Aorta (tissue), 5 donors: ENCODE measurements around the gene MDP1. TPM values are rescaled to one million over a fixed set of nuclear protein-coding genes. Genes with fewer than 3 reads are reported as not detected.
"Not testable (repeated sequence)": the region's sequence is repeated elsewhere in the genome, so short reads cannot be mapped to it uniquely, and the experiment has no call there.

Experiments
- ATAC-seq: fragments of 200-7000 bp; cut with Tn5 transposase; one replicate; pipeline ENCODE4 v1.9.1; 2022; ENCODE audit warnings: moderate library complexity; ENCODE audit not compliant: low FRiP score
- DNase-seq, 2 donors: peaks; one replicate each; pipeline ENCODE4 v3.0.0-alpha.2; 2020
- H3K27ac ChIP-seq, 2 donors: one replicate each; pipeline ENCODE4 v1.5.1; 2013; ENCODE audit warnings: low read length in 2 of 2, mild to moderate bottlenecking in 2 of 2, moderate library complexity in 2 of 2, control low read depth in 1 of 2, inconsistent platforms in 1 of 2, low read depth in 1 of 2
- H3K27me3 ChIP-seq, 2 donors: one replicate each; pipeline ENCODE4 v1.6.1; 2013; ENCODE audit warnings: control low read depth in 1 of 2, low read length in 1 of 2, mild to moderate bottlenecking in 1 of 2, moderate library complexity in 1 of 2; ENCODE audit not compliant: insufficient read depth in 2 of 2, control insufficient read depth in 1 of 2
- H3K36me3 ChIP-seq, 2 donors: one replicate each; pipeline ENCODE4 v1.6.1; 2013; ENCODE audit warnings: control low read depth in 1 of 2, low read length in 1 of 2, mild to moderate bottlenecking in 1 of 2; ENCODE audit not compliant: insufficient read depth in 2 of 2, control insufficient read depth in 1 of 2
- H3K4me1 ChIP-seq, 2 donors: one replicate each; pipeline ENCODE4 v1.6.1; 2013; ENCODE audit warnings: low read length in 2 of 2, control low read depth in 1 of 2, mild to moderate bottlenecking in 1 of 2, moderate library complexity in 1 of 2; ENCODE audit not compliant: insufficient read depth in 2 of 2, control insufficient read depth in 1 of 2
- H3K4me3 ChIP-seq, 2 donors: one replicate each; pipeline ENCODE4 v1.5.1; 2013; ENCODE audit warnings: low read length in 2 of 2, control low read depth in 1 of 2, mild to moderate bottlenecking in 1 of 2
- H3K9me3 ChIP-seq: one replicate; pipeline ENCODE4 v1.6.1; 2013; ENCODE audit warnings: mild to moderate bottlenecking, low read length; ENCODE audit not compliant: control insufficient read depth
- WGBS, 2 donors: extraction: QIAGEN DNeasy Blood & Tissue Kit; methylation state at CpG; one replicate each; pipeline ENCODE4 v1.1.7; 2013; 5-methylcytosine and 5-hydroxymethylcytosine counted together
- intact Hi-C, 2 donors: fragments of 100-400 bp; cut with DNase I; formaldehyde crosslinking; loops; one replicate each; pipeline versions ENCODE4 v1.14.2 to v1.15.0; 2022
- polyA plus RNA-seq, 2 donors: library from polyadenylated mRNA; stranded (reverse); fragments of 200-250 nt; gene quantifications; one replicate each; pipeline ENCODE4 v1.2.3, GENCODE V29; 2013
- total RNA-seq, 2 donors: library from RNA; stranded (reverse); fragmentation: NEBNext Ultra II Directional; extraction: Animal tissue kit (Norgen Biotek cat#: 25700); gene quantifications; one replicate each; pipeline ENCODE4 v1.2.1, GENCODE V29; 2021
- donor health status: healthy with polysubstance abuse.
- donor health status: Bipolar disorder and iron deficiency.
- donor health status: DM: no; HTN: no; CAD: no.
- donor health status: DM: no; HTN: no; CAD: no.
- donor health status: DM: yes; HTN: yes; CAD: no.

The MDP1 gene
- total and polyA plus RNA-seq, 4 donors: 15.2 to 49.6 (median 29.1) TPM

DNA sequence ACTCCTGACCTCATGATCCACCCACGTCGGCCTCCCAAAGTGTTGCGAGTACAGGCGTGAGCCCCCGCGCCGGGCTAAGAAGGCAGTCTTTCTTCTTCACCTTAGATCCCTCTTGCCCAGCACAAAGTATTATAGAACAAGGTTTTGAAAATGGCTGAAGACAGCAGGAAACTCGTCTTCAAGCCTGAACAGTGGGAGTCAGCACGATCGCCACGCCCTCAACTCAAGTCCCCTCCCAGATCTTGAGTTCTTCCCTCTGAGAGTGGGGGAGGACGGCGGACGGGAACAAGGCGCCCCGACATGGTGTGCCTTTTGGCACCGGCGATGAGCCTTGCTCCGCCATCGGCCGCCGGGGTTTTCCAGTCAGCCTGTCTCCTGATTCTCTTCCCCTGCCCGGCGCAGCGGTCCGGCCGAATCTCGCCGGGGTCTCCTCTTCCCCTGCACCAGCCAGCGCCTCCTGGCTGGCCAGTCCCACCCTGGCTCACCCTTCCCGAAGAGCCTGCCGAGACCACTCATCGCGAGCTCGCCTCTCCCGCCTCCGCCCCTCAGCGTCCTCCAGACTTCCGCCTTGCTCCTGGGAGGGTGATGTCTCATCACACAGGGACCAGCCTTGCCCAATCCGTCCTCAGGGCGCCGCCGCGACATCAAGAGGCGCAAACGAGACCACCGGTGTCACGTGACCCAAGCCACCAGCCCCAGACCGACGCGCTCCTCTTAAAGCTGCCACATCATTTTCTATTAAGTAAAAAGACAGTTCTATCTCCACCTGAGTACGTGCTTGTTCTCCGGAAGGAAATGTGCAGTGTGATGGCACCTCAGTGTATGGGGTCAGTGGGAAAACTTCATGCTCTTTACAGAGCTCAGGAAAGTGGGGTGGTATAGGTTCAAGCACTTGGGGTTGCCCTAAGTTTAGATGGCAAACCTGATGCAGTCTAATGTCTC lies 2.7 kb downstream of the MDP1 start, which contains the start of gene CHMP4A:
Gene CHMP4A (minus strand): TSS at position 565 of the 942 bp plus-strand sequence. CDS start 49 bp downstream, at position 516.
- peak within 1 kb of the TSS; percentile 29 to 93 for H3K27ac ChIP-seq
- H3K4me1 ChIP-seq: no peaks in the 10 kb centered on the region
- 0 to 1% methylated on average over 53 of the region's 53 CpGs for WGBS, 2 donors
- ATAC-seq (peak; percentile 95), DNase-seq (peak; percentile 99)
- H3K9me3 ChIP-seq: no peaks in the 10 kb centered on the region
- H3K27me3 ChIP-seq: no peaks in the 10 kb centered on the region
- peak within 1 kb of the TSS; percentile 46 to 62 for H3K4me3 ChIP-seq
- H3K36me3 ChIP-seq: peaks cover 0 to 3% of the 10 kb centered on the region in 2 donors
- intact Hi-C loops: no loop called here

DNA sequence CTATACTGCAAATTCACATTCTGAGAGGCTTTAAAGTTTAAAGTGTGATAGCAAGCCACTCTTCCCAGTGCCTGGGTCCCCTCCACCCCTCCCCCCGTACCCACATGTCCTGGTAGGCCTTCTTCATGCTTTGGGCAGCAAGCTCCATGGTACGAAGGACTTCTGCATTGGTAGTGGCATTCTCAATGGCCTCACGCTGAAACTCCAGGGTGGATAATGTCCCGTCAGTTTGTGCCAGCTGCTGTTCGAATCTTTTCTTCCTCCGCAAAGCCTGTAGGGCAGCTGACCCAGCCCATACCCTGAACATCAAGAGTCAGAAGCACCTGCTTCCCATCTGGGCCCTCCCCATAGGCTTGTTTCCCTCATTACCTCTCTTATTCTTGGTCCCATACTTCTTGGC lies 4.6 kb downstream of the MDP1 start:
- intact Hi-C loops: no loop called here
- H3K4me1 ChIP-seq: no peaks in the 10 kb centered on the region
- WGBS, 2 donors: 86 to 91% methylated on average over 6 of the region's 6 CpGs
- no peak overlapping the region for H3K27ac ChIP-seq
- no peak overlapping the region for H3K4me3 ChIP-seq
- no peaks in the 10 kb centered on the region for H3K27me3 ChIP-seq
- DNase-seq: no peak
- H3K36me3 ChIP-seq: peaks cover 0 to 3% of the 10 kb centered on the region in 2 donors
- H3K9me3 ChIP-seq: no peaks in the 10 kb centered on the region
- no peak for ATAC-seq

DNA sequence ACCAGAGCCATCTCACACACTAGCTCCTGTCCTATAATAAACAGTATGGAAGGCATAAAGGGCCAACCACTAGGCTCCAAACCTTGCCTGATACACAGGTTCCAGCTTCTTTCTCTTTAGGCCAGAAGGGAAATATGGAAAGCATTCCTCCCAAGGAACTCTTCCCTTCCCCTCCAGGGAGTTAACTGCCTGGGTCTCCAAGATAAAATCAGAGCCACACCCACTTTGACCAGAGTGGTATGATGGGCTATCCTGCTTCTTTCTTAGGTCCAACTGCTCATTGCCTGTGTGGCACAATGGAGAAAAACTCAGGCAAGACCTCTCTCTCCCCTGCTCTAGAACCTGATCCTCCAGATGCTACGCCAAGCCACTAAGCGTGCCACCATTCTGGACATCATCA lies 8.2 kb downstream of the MDP1 start:
- 97 to 98% methylated on average over 2 of the region's 2 CpGs for WGBS, 2 donors
- DNase-seq (no peak), ATAC-seq (no peak)
- no peaks in the 10 kb centered on the region for H3K4me1 ChIP-seq
- no peaks in the 10 kb centered on the region for H3K9me3 ChIP-seq
- H3K27me3 ChIP-seq: no peaks in the 10 kb centered on the region
- no peak overlapping the region for H3K4me3 ChIP-seq
- intact Hi-C loops: no loop called here
- peaks cover 2 to 5% of the 10 kb centered on the region in 2 donors for H3K36me3 ChIP-seq
- no peak overlapping the region for H3K27ac ChIP-seq

DNA sequence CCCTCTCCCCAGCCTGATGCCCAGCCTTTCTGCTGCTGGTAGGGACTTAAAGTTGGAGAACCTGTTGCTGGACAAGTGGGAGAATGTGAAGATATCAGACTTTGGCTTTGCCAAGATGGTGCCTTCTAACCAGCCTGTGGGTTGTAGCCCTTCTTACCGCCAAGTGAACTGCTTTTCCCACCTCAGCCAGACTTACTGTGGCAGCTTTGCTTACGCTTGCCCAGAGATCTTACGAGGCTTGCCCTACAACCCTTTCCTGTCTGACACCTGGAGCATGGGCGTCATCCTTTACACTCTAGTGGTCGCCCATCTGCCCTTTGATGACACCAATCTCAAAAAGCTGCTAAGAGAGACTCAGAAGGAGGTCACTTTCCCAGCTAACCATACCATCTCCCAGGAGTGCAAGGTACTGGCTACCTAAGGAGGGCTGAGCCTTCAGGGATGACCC lies 8.7 kb downstream of the MDP1 start:
- H3K4me3 ChIP-seq: no peak overlapping the region
- no peaks in the 10 kb centered on the region for H3K4me1 ChIP-seq
- no peak for ATAC-seq
- WGBS, 2 donors: 89 to 93% methylated on average over 5 of the region's 5 CpGs
- DNase-seq: no peak
- H3K36me3 ChIP-seq: peaks cover 2 to 5% of the 10 kb centered on the region in 2 donors
- H3K9me3 ChIP-seq: no peaks in the 10 kb centered on the region
- no peak overlapping the region for H3K27ac ChIP-seq
- intact Hi-C loops: no loop called here
- no peaks in the 10 kb centered on the region for H3K27me3 ChIP-seq

DNA sequence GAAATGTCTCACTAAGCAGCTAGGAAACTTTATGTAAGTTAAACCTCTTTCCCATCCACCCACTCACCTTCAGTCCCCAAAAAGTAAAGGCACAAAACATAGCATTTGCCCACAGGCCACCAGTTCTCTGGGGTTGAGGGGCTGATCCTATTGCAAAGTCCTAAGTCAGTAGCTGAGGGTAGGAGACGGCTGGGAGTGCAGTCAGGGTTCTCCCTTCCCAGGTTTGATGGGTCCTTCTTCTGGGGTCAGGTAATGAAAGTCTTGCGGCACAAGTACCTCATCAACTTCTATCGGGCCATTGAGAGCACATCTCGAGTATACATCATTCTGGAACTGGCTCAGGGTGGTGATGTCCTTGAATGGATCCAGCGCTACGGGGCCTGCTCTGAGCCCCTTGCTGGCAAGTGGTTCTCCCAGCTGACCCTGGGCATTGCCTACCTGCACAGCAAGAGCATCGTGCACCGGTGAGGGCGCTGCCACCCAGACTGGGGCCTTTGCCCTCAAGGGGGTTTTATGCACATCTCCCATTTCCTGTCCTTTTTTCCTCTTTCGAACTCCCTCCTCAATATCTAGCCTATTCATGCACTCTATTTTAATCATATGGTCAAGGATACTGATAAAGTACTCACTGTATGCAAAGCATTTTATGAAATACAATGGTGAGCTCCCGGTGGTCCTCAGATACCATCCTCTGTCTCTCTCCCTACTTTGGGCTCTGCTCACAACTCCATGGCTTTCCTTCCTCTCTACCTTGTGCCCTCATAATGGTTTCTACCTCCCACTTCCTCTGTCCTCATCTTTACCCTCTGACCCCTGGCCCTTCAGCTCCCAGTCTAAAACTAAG lies 9.4 kb downstream of the MDP1 start:
- Histone ChIP-seq H3K4me3 (no peak overlapping the region), H3K27me3 (no peaks in the 10 kb centered on the region), H3K36me3 (peaks cover 2 to 5% of the 10 kb centered on the region in 2 donors), H3K27ac (no peak overlapping the region), H3K9me3 (no peaks in the 10 kb centered on the region), H3K4me1 (no peaks in the 10 kb centered on the region)
- intact Hi-C loops: no loop called here
- no peak for ATAC-seq
- 93 to 96% methylated on average over 11 of the region's 11 CpGs for WGBS, 2 donors
- no peak for DNase-seq

DNA sequence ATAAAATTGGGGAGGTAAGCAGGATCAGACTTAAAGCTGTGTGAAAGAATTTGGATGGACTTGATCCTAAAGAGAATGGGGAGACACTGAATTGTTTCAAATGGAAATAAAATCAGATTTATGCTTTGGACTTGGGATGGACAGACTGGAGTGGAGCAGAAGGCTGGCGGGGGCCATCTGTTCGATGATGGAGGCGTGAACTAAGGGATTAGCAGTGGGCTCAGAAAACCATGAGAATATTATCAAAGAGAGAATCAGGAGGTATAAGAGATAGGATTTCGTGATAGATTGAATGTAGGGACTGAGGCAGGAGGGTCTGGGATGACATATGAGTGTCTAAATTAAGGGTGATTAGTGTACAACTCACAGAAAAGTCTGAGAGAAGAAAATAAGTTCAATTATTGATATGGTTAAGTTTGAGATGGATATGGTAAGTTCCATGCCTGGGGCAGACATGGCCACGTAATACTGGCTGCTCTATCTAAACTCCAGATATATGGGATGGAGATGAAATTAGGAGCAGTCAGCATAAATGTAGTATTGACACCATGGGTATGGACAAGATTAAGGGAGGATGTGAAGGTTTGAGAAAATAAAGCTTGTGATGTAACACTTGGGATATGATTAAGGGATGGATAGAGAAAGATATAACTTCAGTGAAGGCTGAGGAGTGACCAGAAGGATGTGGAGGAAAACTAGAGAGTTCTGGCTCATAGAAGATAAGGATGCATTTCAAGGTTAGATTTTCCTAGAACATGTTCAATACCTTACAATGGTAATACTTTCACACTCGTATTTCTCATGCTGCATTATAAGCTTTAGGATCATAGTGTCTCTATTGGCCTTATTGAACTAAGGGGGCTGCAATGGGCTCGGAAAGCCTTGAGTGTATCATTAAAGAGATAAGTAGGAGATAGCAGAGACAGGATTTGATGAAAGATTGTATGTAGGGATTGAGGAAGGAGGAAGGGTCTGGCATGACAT lies 11.4 kb downstream of the MDP1 start:
- H3K4me3 ChIP-seq: no peak overlapping the region
- H3K9me3 ChIP-seq: no peaks in the 10 kb centered on the region
- DNase-seq (no peak), ATAC-seq (no peak)
- H3K27me3 ChIP-seq: no peaks in the 10 kb centered on the region
- WGBS, 2 donors: 91 to 92% methylated on average over 7 of the region's 7 CpGs
- H3K36me3 ChIP-seq: peaks cover 2 to 9% of the 10 kb centered on the region in 2 donors
- intact Hi-C loops: no loop called here
- no peaks in the 10 kb centered on the region for H3K4me1 ChIP-seq
- no peak overlapping the region for H3K27ac ChIP-seq

DNA sequence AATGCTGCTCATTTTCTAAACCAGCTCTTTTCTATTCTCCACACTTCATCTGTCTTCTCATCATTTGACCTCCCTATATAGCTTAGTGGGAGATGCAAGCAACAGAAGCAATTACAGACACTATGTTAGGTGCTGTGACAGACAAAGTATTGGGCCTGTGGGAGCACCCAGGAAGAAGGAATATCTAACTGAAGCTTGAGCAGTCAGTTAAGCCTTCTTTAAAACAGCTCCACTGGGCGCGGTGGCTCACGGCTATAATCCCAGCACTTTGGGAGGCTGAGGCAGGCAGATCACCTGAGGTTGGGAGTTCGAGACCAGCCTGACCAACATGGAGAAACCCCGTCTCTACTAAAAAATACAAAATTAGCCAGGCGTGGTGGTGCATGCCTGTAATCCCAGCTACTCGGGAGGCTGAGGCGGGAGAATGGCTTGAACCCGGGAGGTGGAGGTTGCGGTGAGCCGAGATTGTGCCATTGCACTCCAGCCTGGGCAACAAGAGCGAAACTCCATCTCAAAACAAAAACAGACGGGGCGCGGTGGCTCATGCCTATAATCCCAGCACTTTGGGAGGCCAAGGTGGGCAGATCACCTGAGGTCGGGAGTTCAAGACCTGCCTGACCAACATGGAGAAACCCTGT lies 12.5 kb downstream of the MDP1 start:
- H3K27ac ChIP-seq, DNase-seq, H3K9me3 ChIP-seq, H3K4me3 ChIP-seq, intact Hi-C loops, H3K4me1 ChIP-seq, H3K27me3 ChIP-seq, H3K36me3 ChIP-seq, ATAC-seq: not testable (repeated sequence)
- WGBS, 2 donors: 93 to 98% methylated on average over 15 to 16 of the region's 16 CpGs
